Ishikawa (cell line): ENCODE results near the gene WDR70.

Experiments
- CEBPB ChIP-seq: IDR thresholded peaks from 2 replicates; pipeline ENCODE4 v1.6.1; 2012
- CREB1 ChIP-seq: IDR thresholded peaks from 2 replicates; pipeline ENCODE4 v1.6.1; 2012; ENCODE audit warnings: low read depth
- RAD21 ChIP-seq: IDR thresholded peaks from 2 replicates; pipeline ENCODE4 v1.6.1; 2012; ENCODE audit warnings: low read depth
- YY1 ChIP-seq: IDR thresholded peaks from 2 replicates; pipeline ENCODE4 v1.6.1; 2012; ENCODE audit warnings: low read depth

DNA sequence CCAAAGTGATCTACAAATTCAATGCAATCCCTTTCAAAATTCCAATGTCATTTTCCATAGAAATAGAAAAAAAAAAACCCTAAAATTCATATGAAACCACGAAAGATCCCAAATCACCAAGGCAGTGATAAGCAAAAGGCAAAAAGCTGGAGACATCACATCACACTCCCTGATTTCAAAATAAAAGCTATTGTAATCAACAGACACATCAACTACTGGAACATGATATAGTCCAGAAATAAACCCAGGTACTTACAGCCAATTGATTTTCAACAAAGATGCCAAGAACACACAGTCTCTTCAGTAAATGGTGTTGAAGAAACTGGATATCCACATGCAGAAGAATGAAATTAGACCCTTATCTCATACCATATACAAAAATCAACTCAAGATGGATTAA, 224.0 kb downstream of the WDR70 start:
- TF ChIP-seq CREB1 (no peak), RAD21 (no peak), YY1 (no peak), CEBPB (no peak)
